ES-I3 (cell line): ENCODE data around the gene POC1B.

Experiments
- H3K36me3 ChIP-seq: 2 replicates; pipeline ENCODE4 v1.6.1; 2013; ENCODE audit warnings: mild to moderate bottlenecking, low read length, control low read depth, moderate library complexity; ENCODE audit not compliant: insufficient read depth
- H3K4me1 ChIP-seq: 2 replicates; pipeline ENCODE4 v1.6.1; 2013; ENCODE audit warnings: mild to moderate bottlenecking, control low read depth, low read length; ENCODE audit not compliant: insufficient read depth
- H3K9ac ChIP-seq: 2 replicates; pipeline ENCODE4 v1.6.1; 2013; ENCODE audit warnings: low read depth, mild to moderate bottlenecking, low read length, moderate library complexity
- H3K9me3 ChIP-seq: 2 replicates; pipeline ENCODE4 v1.6.1; 2013; ENCODE audit warnings: mild to moderate bottlenecking, low read length, moderate library complexity; ENCODE audit not compliant: control insufficient read depth, insufficient read depth

Gene POC1B

DNA sequence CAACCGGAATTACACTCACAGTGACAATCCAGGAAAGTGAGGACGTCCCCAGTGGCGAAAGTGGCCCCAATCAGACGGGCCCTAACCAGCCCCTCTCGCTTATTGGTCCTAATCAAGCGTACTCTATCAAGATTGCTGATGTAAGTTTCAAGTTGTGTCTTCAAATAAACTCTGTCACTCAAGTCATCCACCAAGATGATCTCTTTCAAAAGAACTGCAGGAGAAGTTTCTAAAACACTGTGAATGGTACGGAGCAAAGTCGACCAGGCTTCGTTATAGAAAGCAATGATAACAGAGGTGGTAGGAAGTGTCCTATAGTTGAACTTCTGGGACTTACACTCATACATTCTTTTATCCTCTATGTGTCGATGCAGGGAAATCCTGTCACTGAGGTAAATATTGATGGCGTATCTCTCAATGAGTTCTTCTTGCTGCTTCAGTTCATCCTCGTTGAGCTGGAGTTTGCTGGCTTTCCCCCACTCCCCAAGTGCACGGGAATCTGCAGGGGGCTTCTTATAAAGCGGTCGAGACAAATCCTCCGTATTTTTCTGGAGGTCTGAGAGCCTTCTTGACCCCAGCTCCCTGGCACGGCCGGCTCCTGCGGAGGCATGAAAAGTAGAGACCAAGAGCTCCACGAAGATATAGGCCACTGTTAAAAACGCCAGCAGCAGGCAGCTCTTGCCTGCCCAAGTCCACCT, 1.9 kb downstream of the POC1B start:
- Histone ChIP-seq H3K9ac (peak overlapping the region; percentile 82), H3K4me1 (peaks cover 6% of the 10 kb centered on the region), H3K9me3 (no peaks in the 10 kb centered on the region), H3K36me3 (peaks cover 4% of the 10 kb centered on the region; the same call in 1 of the 2 replicates)

DNA sequence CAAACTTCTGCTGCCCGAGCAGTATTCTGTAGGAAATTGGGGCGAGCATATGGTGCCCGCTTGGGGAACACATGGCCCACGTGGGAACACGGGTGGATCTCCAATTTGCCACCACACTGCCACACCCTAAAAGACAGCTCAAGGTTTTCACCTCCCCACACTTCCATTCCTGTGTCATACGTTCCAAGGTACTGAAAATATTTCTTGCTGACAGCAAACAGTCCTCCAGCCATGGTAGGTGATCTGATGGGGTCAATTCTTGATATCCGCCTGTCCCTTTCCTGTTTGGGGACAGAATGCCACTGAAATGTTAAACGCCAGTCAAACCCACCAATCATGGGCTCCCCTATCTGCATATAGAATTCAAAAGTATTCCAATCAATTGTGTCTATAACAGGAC, 2.5 kb downstream of the POC1B start:
- Histone ChIP-seq H3K9me3 (no peaks in the 10 kb centered on the region), H3K4me1 (peaks cover 6% of the 10 kb centered on the region), H3K36me3 (peaks cover 4% of the 10 kb centered on the region; the same call in 1 of the 2 replicates), H3K9ac (no peak overlapping the region)

DNA sequence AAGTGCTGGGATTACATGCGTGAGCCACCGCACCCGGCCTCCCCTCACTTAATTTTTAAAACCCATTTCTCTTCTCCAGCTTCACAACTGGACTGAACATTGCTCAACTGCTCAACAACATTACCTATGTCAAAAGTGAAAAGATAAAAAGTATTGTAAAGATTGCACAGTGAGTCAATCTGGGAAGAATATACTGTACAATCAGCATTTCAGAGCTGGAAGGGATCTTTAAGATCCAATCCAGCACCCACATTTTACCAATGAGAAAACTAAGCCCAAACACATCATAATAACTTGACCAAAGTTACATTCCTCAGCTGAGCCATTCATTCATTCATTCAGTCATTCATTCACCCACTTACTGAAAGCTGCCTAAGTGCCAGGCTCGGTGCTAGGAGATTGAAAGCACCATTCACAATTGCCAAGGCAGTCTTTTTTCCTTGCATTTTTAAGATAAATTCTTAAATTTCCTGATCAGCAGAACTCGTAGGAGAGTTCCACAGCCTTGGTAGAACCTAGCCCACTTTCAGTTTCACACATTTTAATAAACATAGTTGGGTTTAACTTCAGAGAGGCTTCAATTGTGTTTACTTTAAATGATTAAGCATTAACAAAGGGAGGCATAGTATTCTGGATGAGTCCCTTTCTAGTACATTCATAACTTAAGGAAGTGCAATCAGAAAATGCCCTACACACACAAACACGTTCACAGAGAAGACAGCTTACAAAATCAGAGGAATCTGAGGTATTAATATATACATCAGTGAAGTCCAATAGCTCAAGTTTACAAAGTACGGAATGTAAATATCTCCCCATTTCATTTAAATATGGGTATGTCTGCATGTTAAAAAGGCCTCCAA, 4.3 kb downstream of the POC1B start:
- Histone ChIP-seq H3K36me3 (peaks cover 4% of the 10 kb centered on the region; the same call in 1 of the 2 replicates), H3K9ac (no peak overlapping the region), H3K4me1 (peaks cover 7% of the 10 kb centered on the region), H3K9me3 (no peaks in the 10 kb centered on the region)

DNA sequence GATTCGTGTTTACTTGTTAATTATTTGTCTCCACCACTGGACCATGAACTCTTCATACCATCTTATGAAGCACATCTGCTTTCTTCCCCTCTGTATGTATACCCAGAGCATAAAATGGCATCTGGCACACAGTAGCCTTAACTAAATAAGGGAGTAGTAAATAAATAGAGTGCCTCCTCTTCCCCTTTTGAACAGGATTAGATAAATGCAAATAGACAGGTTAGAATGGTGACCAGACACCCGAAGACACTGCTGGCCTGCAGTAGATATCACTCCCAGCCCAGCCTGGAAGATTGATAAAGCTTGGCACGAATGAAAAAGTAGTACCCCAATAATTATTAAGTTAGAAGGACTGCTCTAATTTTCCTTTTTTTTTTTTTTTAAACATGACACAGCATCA, 8.1 kb downstream of the POC1B start:
- Histone ChIP-seq H3K4me1 (peaks cover 6% of the 10 kb centered on the region; the same call in 1 of the 2 replicates), H3K36me3 (peaks cover 2% of the 10 kb centered on the region; the same call in 1 of the 2 replicates), H3K9me3 (no peaks in the 10 kb centered on the region), H3K9ac (no peak overlapping the region)

DNA sequence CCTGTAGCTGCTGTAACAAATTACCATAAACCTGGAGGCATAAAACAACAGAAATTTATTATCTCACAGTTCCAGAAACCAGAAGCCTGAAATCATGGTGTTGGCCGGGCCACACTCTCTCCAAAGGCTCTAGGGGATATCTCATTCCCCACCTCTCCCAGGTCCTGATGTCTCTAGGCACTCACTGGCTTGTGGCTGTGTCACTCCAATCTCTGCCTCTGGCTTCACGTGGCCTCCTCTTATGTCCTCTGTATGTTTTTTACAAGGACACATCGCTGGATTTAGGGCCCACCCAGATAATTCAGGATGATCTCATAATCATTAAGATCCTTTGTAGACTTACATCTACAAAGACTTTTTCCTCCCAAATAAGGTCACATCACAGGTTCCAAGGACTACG, 9.2 kb downstream of the POC1B start:
- Histone ChIP-seq H3K4me1 (peaks cover 6% of the 10 kb centered on the region; the same call in 1 of the 2 replicates), H3K9ac (no peak overlapping the region), H3K9me3 (no peaks in the 10 kb centered on the region), H3K36me3 (no peaks in the 10 kb centered on the region)

DNA sequence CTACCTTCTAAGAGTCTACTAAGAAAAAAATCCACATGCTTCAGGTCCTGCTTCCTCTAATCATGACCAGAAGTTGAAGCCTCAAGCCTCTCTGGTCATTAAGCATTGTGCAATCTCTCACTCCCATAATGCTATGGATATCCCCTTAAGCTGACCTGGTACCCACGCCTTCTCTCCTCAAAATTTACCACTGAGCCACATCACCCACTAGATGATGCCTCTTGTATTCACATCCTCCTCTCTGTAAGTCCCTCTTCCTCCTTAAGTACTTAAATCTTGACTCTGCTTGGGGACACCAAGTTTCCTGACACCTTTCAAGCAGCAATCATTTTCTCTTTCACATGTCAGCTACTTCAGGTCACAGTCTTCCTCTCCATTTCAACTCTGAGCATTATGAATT, 11.1 kb downstream of the POC1B start:
- Histone ChIP-seq H3K9me3 (no peaks in the 10 kb centered on the region), H3K9ac (no peak overlapping the region), H3K36me3 (no peaks in the 10 kb centered on the region), H3K4me1 (peaks cover 6% of the 10 kb centered on the region; the same call in 1 of the 2 replicates)

DNA sequence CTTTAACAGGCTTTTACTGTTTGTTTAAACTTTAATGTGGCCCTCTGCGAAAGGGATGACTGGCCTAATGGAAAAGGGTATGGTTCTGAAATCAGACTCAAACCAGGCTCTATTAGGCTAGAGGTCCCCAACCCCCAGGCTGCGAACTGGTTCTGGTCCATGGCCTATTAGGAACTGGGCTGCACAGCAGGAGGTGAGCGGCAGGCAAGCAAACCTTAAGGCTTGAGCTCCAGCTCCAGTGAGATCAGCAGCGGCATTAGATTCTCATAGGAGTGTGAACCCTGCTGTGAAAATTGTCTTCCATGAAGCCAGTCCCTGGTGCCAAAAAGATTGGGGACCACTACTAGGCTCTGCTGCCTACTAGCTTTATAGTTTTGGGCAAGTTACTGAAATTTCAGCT, 12.3 kb downstream of the POC1B start:
- Histone ChIP-seq H3K9ac (no peak overlapping the region), H3K9me3 (no peaks in the 10 kb centered on the region), H3K36me3 (no peaks in the 10 kb centered on the region), H3K4me1 (peaks cover 6% of the 10 kb centered on the region; the same call in 1 of the 2 replicates)

DNA sequence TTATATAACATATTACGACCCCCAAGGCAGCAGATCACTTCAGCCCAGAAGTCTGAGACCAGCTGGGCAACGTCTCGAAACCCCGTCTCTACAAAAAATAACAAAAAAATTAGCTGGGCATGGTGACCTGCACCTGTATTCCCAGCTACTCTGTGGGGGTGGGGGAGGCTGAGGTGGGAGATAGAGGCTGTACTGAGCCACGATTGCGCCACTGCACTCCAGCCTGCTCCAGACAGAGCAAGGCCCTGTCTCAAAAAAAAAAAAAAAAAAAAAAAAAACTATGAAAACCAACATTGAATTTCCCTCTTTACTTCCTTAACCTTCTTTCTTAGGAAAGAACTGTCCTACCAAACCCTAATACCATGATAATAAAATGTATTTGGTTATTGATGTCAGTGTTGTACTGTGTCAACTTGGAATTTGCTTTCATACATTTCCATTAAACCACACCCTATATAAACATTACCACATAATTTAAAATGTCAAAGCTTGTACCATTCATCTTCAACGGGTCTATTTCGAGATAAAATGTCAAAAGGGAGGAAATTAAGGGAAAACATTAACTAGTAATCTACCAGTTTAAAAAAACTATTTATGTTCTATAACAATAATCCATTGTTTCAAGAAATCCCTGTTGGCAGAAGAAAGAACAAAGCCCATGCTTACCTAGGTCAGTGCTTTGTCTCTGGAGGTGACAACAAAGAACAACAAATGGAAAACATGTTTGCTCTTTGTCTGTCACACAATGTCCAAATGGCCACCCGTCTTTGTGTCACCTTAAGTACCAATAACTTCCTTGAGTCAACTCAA, 18.6 kb downstream of the POC1B start:
- H3K9me3 ChIP-seq, result no peaks in the 10 kb centered on the region
- H3K4me1 ChIP-seq, result no peaks in the 10 kb centered on the region
- no peak overlapping the region for H3K9ac ChIP-seq
- H3K36me3 ChIP-seq, result no peaks in the 10 kb centered on the region

DNA sequence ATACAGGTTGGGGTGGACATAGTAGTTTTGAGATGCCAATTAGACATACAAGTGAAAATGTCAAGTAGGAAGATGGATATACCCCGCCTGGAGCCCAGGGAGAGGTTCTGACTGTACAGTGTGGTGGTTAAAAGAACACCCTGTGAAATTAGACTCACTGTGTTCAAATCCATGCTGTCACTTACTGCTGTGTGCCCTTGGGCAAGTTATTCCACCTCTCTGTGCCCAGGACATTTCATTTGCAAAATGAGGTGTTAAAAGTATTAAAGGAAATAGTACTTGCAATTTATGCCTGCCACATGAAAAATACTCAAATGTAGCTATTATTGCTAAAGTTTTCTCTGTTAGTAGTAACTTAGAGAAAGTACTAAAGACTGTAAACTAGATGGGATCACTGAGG, 19.8 kb downstream of the POC1B start:
- Histone ChIP-seq H3K4me1 (no peaks in the 10 kb centered on the region), H3K9me3 (no peaks in the 10 kb centered on the region), H3K36me3 (no peaks in the 10 kb centered on the region), H3K9ac (no peak overlapping the region)

DNA sequence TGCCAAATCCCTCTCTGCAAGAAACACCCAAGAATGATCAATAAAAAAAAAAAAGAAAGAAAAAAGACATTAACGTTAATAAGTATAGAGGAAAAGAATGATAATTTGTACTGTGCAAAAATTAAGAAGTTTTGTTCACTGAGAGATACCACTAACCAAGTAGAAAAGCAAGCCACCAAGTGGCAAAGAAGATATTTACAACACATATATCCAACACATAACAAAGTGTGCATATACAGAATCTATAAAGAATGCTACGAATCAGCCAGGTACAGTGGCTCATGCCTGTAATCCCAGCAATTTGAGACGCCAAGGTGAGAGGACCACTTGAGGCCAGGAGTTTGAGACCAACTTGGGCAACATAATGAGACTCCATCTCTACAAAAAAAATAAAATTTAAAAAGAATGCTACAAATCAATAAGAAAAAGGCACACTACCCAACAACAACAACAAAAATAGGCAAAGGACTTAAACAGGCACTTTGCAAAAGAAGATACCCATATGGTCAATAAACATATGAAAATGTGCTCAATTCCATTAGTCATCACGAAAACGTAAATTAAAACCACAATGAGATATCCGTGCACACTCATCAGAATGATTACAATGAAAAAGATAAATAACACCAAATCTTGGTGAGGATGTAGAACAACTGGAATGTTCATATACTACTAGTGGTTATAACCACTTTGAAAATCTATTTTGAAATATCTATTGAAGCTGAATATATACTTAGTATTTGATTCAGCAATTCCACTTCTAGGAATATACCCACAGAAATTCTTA, 21.1 kb downstream of the POC1B start:
- no peaks in the 10 kb centered on the region for H3K4me1 ChIP-seq
- no peak overlapping the region for H3K9ac ChIP-seq
- H3K36me3 ChIP-seq, result no peaks in the 10 kb centered on the region
- H3K9me3 ChIP-seq, result no peaks in the 10 kb centered on the region

DNA sequence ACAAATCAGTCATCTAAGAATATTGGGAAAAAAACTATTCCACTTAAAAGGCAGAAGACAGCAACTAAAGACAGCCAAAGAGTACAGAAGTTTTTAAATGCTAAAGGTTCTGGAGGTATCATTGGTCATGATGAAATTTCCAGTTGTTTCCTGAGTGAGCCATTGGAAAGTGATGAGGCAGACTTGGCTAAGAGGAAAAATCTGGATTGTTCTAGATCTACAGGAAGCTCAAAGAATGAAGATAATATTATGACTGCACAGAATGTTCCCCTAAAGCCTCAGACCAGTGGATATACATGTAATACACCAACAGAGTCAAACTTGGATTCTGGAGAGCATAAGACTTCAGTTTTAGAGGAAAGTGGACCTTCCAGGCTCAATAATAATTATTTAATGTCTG, 24.1 kb downstream of the POC1B start:
- H3K36me3 ChIP-seq, result no peaks in the 10 kb centered on the region
- no peak overlapping the region for H3K9ac ChIP-seq
- no peaks in the 10 kb centered on the region for H3K4me1 ChIP-seq
- no peaks in the 10 kb centered on the region for H3K9me3 ChIP-seq

DNA sequence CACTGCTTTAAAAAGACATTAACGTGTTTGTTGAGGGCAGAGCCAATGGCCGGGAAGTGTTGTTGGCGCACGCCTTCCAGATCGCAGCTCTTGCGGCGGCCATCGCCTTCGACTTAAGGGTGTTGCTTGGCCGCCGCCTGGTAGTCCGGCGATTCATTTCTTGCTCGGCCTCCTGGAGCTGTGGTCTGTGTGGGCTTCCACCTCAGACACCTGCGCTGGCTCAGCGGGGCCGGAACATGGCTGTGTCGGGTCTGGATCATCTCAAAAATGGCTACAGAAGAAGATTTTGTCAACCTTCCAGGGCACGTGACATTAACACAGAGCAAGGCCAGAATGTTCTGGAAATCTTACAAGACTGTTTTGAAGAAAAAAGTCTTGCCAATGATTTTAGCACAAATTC, 26.0 kb downstream of the POC1B start:
- Histone ChIP-seq H3K9ac (no peak overlapping the region), H3K4me1 (no peaks in the 10 kb centered on the region), H3K9me3 (no peaks in the 10 kb centered on the region), H3K36me3 (no peaks in the 10 kb centered on the region)

DNA sequence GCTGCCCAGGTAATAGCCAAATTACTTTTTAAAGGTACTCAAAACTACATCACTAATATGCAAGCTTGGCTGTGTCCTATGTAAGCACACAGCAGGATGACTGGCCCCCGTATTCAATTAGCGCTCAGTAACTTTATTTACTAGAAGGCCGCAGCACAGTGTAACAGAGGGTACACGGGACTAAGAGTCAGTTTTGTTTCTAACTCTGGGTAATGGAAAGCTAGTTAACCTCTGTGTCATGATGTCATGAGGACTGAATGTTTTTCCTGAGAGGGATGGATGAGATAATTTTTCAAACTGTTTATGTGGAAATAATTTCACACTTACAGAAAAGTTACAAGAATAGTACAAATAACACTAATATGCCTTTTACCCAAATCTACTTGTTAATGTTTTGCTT, 28.4 kb downstream of the POC1B start:
- Histone ChIP-seq H3K4me1 (no peaks in the 10 kb centered on the region), H3K9me3 (no peaks in the 10 kb centered on the region), H3K36me3 (no peaks in the 10 kb centered on the region), H3K9ac (no peak overlapping the region)

DNA sequence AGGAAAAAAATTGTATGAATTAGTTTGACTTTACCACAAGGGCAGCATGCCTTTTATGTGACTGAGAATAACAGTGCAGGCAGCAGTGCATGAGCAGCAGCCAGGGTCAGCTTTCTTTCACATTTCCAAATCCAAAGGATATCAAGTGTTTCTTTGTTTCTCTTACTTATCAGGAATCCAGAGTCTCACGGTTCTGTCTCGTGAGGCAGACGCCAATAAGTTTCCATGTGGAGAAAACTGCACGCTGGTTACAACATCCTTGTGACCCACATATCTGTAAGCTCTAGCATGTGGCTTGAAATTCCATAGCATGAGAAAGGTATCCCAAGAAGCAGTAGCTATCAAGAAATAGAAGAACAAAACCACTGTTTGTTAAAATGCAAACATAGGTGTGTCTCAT, 28.8 kb downstream of the POC1B start:
- Histone ChIP-seq H3K9me3 (no peaks in the 10 kb centered on the region), H3K36me3 (no peaks in the 10 kb centered on the region), H3K4me1 (no peaks in the 10 kb centered on the region), H3K9ac (no peak overlapping the region)
